Right renal pelvis (tissue), 4 donors: Measurements from ENCODE around the gene MDP1. TPM values are rescaled to one million over a fixed set of nuclear protein-coding genes. Genes with fewer than 3 reads are reported as not detected.

Experiments used
- DNase-seq, 4 donors: peaks; one replicate each; pipeline ENCODE4 v3.0.0-alpha.2; 2013; ENCODE audit warnings: low read depth in 4 of 4, low spot score in 3 of 4, missing footprints in 1 of 4
- polyA plus RNA-seq, 4 donors: library from polyadenylated mRNA; unstranded; fragments of 120-200 nt; gene quantifications; one replicate each; pipeline ENCODE4 v1.2.1, GENCODE V29; 2013; ENCODE audit not compliant: insufficient read length in 4 of 4

The MDP1 gene
- polyA plus RNA-seq, 4 donors: 14.8 to 19.3 (median 16.2) TPM

GRCh38 chr14:24185026-24185425 is 30.8 kb downstream of the MDP1 start:
- DNase-seq: no peak

- no peak for DNase-seq
Observed at GRCh38 chr14:24184104-24184970, 31.5 kb downstream of the MDP1 start.

GRCh38 chr14:24183014-24183481 is 32.8 kb downstream of the MDP1 start:
- no peak for DNase-seq

GRCh38 chr14:24182110-24182882 is 33.6 kb downstream of the MDP1 start:
- no peak for DNase-seq

GRCh38 chr14:24181371-24182077 is 34.3 kb downstream of the MDP1 start:
- no peak for DNase-seq

GRCh38 chr14:24179961-24180796 is 35.7 kb downstream of the MDP1 start:
- peak in 1 of 4 donors; percentile 18 for DNase-seq

- no peak for DNase-seq
Observed at GRCh38 chr14:24179294-24179960, 36.4 kb downstream of the MDP1 start.

- DNase-seq: no peak
Observed at GRCh38 chr14:24178399-24179178, 37.3 kb downstream of the MDP1 start.

GRCh38 chr14:24177891-24178290 is 38.0 kb downstream of the MDP1 start:
- no peak for DNase-seq

GRCh38 chr14:24177041-24177825 is 38.6 kb downstream of the MDP1 start:
- no peak for DNase-seq

- no peak for DNase-seq
Observed at GRCh38 chr14:24176599-24176998, 39.3 kb downstream of the MDP1 start.

GRCh38 chr14:24172871-24173281 is 43.0 kb downstream of the MDP1 start:
- no peak for DNase-seq

- peak in 1 of 4 donors; percentile 8 for DNase-seq
Observed at GRCh38 chr14:24172261-24172860, 43.5 kb downstream of the MDP1 start.

- peak; percentile 79 to 92 (median 88) for DNase-seq
Observed at GRCh38 chr14:24171422-24172260, 44.2 kb downstream of the MDP1 start, which contains the start of gene REC8. TSS of gene REC8 (plus strand) at chr14:24172080. CDS start at chr14:24172553, 473 bp downstream.

GRCh38 chr14:24167469-24168114 is 48.3 kb downstream of the MDP1 start:
- no peak for DNase-seq

GRCh38 chr14:24165785-24166184 is 50.1 kb downstream of the MDP1 start:
- DNase-seq: no peak
